ENCODE measurements around the gene ZNF135. TPM values are rescaled to one million over a fixed set of nuclear protein-coding genes. Genes with fewer than 3 reads are reported as not detected.

Gene ZNF135
- total RNA-seq, 4 donors from 2014 or later: 4.6 to 12.4 (median 7.7) TPM

- no peaks in the 10 kb centered on the region for H3K36me3 ChIP-seq
- H3K9me3 ChIP-seq: peaks cover 13% of the 10 kb centered on the region
- H3K27ac ChIP-seq: no peak overlapping the region
- H3K27me3 ChIP-seq: no peaks in the 10 kb centered on the region
- WGBS: 96% methylated on average over 4 of the region's 10 CpGs
- TF ChIP-seq CTCF (IDR thresholded peaks at IDR 0.05) (no peak), EP300 (IDR thresholded peaks at IDR 0.05) (no peak), POLR2A (IDR thresholded peaks at IDR 0.05) (no peak), POLR2AphosphoS5 (IDR thresholded peaks at IDR 0.05) (no peak)
- H3K4me3 ChIP-seq: no peak overlapping the region
- no peak for DNase-seq (ENCODE audit: low spot score in 2 of 2)
- peaks cover 15% of the 10 kb centered on the region for H3K4me1 ChIP-seq
Observed at GRCh38 chr19:58095328-58095727, 36.2 kb downstream of the ZNF135 start.

GRCh38 chr19:58096884-58097283, 37.8 kb downstream of the ZNF135 start:
- DNase-seq (ENCODE audit: low spot score in 2 of 2): no peak
- Histone ChIP-seq H3K4me1 (peaks cover 15% of the 10 kb centered on the region), H3K36me3 (no peaks in the 10 kb centered on the region), H3K9me3 (peaks cover 11% of the 10 kb centered on the region), H3K4me3 (peak overlapping the region; percentile 83), H3K27me3 (no peaks in the 10 kb centered on the region), H3K27ac (no peak overlapping the region)
- TF ChIP-seq EP300 (IDR thresholded peaks at IDR 0.05) (no peak), CTCF (IDR thresholded peaks at IDR 0.05) (no peak), POLR2AphosphoS5 (IDR thresholded peaks at IDR 0.05) (no peak), POLR2A (IDR thresholded peaks at IDR 0.05) (no peak)
- WGBS: 81% methylated on average over 13 of the region's 13 CpGs

GRCh38 chr19:58097349-58097748, 38.3 kb downstream of the ZNF135 start:
- Histone ChIP-seq H3K27me3 (no peaks in the 10 kb centered on the region), H3K27ac (no peak overlapping the region), H3K36me3 (no peaks in the 10 kb centered on the region), H3K4me1 (peaks cover 15% of the 10 kb centered on the region), H3K9me3 (peaks cover 11% of the 10 kb centered on the region), H3K4me3 (peak overlapping the region; percentile 83)
- no peak for DNase-seq (ENCODE audit: low spot score in 2 of 2)
- TF ChIP-seq CTCF (IDR thresholded peaks at IDR 0.05): no peak
- no peak for TF ChIP-seq EP300 (IDR thresholded peaks at IDR 0.05)
- 37% methylated on average over 8 of the region's 8 CpGs for WGBS

GRCh38 chr19:58097781-58098681, 38.9 kb downstream of the ZNF135 start, which contains the start of gene ZSCAN18:
Gene ZSCAN18 (minus strand): TSS chr19:58098231. CDS start chr19:58090267, 7,964 bp downstream.
- peaks cover 7% of the 10 kb centered on the region for H3K9me3 ChIP-seq
- DNase-seq (ENCODE audit: low spot score in 2 of 2): peak; percentile 98 to 99
- H3K27ac ChIP-seq: peak within 1 kb of the TSS; percentile 94
- no peaks in the 10 kb centered on the region for H3K27me3 ChIP-seq
- H3K4me3 ChIP-seq: peak within 1 kb of the TSS; percentile 83
- TF ChIP-seq POLR2AphosphoS5 (IDR thresholded peaks at IDR 0.05): peak; percentile 7 to 91 (median 16)
- TF ChIP-seq POLR2A (IDR thresholded peaks at IDR 0.05): peak; percentile 36 to 77
- TF ChIP-seq EP300 (IDR thresholded peaks at IDR 0.05): no peak
- WGBS: 1% methylated on average over 40 of the region's 67 CpGs
- no peaks in the 10 kb centered on the region for H3K36me3 ChIP-seq
- peaks cover 15% of the 10 kb centered on the region for H3K4me1 ChIP-seq

- TF ChIP-seq POLR2AphosphoS5 (IDR thresholded peaks at IDR 0.05) (no peak), CTCF (IDR thresholded peaks at IDR 0.05) (no peak), POLR2A (IDR thresholded peaks at IDR 0.05) (no peak), EP300 (IDR thresholded peaks at IDR 0.05) (no peak)
- Histone ChIP-seq H3K27ac (peak overlapping the region; percentile 94), H3K36me3 (no peaks in the 10 kb centered on the region), H3K27me3 (no peaks in the 10 kb centered on the region), H3K9me3 (peaks cover 4% of the 10 kb centered on the region), H3K4me3 (peak overlapping the region; percentile 83), H3K4me1 (peaks cover 15% of the 10 kb centered on the region)
- DNase-seq (ENCODE audit: low spot score in 2 of 2): no peak
- 14% methylated on average over 2 of the region's 2 CpGs for WGBS
Observed at GRCh38 chr19:58098682-58098998, 39.6 kb downstream of the ZNF135 start.
